ENCODE results near the gene ATP5MG.
"Not testable (repeated sequence)": the region's sequence is repeated elsewhere in the genome, so short reads cannot be mapped to it uniquely, and the experiment has no call there.

The ATP5MG gene

DNA sequence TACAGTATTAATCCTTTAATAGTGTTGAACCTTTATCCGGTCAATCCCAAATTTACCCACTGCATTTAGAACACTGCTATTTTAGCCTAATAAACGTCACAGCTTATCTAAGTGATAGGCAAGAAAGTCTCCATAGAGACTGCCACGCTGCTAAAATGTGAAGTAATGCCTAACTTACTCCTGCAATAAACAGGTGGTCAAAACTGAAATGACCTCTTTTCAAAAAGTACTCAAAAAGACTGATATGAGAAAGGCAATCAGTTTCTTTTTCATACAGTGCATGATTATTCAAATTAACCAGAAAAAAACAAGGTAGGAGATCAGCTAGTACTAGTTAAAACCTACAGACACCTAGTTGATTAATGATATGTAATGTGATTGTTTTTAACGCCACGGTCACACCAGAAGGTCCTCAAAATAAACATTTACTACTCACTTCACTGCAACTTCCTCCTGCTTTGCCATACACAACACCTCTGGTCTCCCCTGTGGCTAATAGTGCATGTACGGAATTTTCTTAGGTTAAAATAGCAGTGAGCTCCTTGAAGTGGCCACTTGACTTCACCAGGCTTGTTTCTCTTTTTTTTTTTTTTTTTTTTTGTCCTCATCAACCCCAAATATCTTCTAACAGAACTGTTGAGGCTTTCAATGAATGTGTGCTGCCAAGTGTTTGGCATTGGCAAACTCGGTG is 8.8 kb downstream of the ATP5MG start:
- DNase-seq: no peak

DNA sequence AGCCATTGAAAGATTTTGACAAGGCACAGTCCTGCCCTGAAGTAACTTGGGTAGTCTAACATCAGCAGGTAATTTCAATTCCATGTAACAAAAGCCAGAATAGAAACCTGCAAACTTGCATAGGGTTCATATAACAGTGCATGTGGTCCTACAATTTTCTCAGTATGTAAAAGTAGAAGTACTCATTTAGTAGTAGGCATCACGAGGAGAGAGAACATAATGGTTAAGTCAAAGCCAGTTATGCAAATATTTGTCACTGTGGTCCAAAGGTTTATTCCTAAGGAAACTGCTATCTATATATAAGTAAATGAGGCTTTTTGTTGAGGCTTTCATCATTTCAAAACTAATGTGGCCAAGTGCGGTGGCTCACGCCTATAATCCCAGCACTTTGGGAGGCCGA is 10.1 kb downstream of the ATP5MG start:
- DNase-seq: no peak

DNA sequence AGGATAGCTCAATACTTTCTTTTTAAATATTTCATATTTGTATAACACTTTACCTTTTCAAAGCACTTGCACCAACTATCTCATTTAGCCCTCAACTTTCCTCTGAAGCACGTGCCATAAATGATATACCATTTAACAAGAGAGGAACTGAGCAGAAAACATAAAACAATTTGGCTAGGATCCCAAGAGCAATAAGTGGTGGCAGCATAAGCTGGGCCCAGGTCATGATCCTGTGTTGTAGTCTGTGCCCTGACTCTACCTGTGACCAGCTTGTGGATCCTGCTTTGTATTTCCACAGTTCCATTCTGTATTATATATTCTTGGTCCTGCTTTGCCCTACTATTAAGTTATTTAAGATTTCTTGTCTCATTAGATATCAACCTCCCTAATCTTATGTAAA is 11.5 kb downstream of the ATP5MG start:
- no peak for DNase-seq

DNA sequence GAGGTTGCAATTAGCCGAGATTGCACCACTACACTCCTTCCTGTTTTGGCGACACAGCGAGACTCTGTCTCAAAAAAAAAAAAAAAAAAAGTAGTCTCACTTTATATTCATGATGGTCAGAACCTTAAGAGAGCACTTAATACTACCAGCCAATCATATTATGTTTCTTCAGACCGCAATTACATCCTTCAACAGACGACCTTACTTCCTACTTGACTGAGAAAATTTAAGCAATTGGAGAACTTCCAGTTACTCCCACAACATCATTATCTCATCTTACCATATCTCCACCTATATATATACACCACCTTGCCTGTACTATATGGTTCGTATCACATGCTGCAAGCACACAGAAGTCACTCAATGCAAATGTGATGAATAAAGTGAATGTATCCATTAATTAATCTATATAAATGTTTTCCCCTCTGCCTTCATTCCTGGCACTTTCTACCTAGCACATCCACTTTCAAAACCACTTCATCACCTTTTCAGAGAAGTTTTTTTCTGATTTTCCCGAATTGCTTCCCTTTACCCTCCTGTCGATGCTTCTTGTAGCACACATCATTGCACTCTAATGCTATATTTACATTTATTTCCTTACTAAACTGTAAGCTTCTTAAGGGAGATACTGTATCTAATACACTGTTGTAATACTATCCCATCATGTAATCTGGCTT is 13.8 kb downstream of the ATP5MG start:
- no peak for DNase-seq

DNA sequence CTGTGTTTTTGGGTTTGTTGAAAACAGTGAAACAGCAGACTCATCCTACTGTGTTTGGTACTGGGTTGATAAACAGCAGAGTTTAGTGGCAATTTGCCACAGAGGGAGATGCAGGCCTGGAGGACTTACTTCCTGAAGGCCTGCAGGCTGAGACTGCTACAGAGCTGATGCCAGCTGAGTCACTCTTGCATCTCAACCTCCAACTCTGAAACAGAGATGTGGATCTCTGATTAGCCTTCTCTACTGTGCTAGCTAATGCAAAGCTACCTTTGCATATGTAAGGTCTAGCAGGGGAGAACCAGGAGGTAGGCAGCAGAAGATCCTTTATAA is 14.3 kb downstream of the ATP5MG start:
- peak; percentile 36 for DNase-seq

DNA sequence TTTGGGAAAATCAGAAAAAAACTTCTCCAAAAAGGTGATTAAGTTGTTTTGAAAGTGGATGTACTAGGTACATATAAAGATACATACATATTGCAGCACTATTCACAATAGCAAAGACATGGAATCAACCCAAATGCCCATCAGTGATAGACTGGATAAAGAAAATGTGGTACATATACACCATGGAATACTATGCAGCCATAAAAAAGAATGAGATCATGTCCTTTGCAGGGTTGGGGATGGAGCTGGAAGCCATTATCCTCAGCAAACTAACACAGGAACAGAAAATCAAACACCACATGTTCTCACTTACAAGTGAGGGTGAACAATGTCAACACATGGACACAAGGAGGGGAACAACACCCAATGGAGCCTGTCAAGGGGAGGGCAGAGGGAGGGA is 15.5 kb downstream of the ATP5MG start:
- DNase-seq: not testable (repeated sequence)

DNA sequence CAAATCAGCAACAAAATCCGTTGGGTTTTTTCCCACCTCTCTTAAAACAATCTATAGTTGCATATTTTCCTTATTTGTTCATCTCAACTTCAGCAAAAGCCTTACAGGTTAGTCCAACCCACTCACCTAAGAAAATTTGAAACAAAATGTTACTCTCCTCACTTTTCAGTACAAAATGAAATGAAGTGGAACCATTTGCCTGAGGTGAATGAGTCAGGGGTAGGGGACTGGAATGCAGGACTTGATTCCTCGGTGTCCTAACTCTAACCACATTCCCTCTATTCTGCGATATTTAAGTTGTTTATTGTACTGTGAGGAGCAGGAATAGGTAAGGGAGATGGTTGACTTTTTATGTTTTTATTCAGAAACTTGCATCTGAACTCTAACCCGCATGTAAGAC is 16.4 kb downstream of the ATP5MG start:
- no peak for DNase-seq

DNA sequence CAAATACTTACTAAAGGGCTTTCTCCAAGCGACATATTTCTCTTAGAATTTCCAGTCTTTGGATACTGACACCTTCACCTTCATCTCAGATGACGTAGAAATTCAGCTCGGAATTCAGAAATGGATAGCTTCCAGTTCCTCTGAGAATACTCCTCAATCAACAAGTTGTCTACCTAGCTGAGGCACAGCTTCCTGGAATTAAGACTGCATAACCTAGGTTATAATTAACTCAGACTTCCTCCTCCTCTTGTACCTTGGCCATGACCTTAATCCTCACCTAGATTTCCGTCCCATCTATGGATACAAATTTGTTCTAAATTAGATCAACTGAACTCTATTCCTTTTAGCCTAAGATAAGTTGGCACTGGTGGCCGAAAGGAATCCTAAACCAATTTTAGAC is 17.4 kb downstream of the ATP5MG start:
- DNase-seq: no peak

DNA sequence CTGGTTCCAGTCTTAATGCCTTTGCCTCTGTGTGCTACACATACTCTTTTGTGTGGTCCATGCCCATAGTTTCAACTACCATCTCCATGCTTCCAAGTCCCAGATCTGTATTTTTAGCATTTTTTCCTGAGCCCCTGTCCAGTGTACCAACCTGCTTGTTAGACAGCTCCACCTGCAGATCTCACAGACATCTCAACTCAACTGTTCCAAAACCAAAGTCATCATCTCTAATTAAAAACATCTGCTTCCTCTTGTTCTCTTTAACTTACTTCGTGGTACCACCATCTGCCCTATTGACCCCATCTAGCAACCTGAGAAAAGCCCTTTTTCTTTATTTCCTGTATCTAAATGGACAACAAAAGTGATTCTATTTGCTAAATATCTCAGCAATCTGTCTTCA is 26.3 kb downstream of the ATP5MG start:
- no peak for DNase-seq

DNA sequence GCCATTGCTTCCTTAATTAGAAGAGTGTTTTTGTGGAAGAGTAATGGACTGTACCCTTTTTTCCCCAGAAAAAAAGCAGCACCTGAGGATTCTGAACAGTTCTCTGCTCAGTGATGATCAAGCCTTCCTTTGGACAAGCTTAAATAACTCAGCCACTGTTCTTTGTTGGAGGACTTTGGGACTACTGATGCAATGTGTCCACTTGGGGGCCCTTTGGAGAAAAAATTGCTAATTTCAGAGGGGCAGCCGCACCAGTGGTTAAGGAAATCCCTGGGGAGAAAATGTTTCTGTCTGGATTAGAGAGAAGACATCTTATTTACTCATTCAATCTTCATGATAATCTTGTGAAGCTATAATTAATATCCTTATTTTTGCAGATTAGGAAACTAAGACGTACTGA is 29.6 kb downstream of the ATP5MG start:
- no peak for DNase-seq

DNA sequence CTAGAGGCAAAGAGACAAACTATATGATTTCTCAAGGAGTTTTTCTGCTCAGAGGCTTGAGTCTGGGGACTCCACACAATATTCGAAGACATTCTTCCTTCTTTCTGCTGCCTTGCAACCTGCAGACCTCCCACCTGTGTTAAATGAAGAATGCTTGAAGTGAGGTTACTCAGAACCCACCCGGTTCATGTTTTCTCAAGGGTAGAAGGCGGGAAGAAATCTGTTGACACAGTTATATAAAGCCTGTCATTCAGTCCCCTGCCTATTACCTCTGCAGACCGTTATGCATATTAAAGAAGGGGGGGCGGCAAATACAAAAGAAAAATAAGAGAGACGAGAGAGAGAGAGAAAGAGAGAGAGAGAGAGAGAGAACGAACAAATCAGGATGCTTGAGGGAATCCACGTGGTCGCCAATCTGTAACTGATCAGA is 32.7 kb downstream of the ATP5MG start:
- peak; percentile 73 for DNase-seq

DNA sequence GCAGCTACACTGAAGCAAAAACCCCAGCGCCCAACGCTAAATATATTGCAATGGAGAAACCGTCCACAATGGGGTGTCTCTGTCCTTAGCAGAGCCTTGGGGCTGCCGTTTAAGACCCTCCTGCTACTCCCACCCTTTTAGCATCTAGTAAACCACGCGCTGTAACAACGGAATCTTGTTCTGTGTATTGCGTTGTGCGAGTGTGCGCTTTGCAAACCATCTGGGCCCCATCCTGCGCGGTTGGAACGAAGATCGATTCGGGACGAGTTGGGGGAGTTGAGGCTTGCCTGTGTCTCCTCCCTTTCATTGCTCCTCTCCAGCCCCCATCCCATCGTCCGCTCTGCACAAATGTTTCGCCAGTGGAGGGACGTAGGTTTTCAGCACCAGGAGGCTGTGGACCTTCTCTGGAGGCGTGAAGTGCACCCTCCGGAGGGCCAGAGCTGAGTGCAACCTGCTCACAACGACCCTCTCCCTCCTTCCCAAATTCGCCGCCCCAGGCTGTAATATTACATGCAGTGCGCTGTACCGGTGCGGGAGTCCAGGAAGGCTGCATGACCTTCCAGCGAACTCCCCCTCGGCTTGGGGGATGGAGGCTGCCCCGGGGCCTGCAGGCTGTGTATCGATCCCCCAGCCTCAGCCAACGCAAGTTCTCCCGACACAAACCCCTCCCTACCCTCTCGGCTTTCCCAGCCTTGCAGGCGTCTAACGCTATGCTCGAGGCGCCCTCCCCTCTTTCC is 33.3 kb downstream of the ATP5MG start:
- DNase-seq: no peak

DNA sequence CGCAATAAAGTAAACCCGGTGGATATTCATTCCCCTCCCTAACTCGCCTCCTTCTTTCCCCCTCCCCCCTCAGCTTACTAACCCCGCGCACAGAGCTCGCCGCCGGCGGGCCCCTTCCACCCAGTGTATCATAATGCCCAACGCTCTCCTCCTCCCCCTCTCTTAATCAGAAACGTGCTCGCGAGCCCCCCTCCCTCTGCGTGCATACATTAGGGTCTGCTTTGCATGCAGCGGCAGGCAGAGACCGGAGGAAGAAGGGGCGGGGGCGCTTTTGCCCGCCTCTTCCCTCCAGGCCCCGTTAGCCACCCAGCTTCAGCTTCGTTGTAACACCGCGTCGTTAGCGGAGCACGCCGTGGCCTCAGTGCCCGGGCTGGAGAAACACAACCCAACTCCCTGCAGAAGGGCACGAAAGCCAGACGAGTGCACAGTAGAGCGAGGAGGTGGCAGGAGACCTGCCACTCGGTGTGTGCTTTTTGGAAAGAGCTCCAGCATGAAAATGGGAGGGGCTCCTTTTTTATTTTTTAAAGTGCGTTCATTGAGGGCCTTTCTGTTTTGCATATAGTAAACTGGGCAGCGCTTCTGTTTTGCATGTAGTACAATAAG is 34.0 kb downstream of the ATP5MG start:
- DNase-seq: peak; percentile 69

DNA sequence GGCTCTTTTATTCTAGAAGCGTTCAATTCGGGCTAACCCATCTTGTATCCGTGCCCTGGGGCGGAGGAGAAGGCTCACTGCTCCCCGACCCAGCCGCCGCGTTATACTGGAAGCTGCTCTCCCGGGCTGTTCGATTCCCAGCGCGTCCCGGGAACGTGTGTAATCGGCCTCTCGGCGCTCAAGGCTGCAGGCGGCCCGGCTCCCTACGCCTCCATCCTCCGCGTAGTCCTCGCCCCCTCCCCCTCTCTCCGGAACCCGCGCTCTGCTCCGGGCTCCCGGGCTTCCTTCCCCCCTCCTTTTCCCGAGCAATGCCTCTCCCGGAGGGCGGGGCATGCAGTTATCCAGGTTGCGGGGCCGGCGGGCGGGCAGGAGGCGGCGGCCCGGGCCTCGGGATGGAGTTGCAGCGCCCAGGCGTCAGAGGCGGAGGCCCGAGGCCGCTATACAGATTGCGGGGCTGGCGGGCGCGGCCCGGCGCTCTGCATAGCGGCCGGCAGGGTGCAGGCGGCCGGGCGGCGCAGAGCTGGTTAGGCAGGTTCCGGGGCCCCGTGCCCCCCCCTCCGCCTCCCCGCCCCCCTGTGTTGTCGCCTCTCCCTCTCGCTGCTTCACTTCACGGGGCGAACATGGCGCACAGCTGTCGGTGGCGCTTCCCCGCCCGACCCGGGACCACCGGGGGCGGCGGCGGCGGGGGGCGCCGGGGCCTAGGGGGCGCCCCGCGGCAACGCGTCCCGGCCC is 34.7 kb downstream of the ATP5MG start, which contains the start of gene KMT2A:
TSS of gene KMT2A (plus strand) at position 600 of the 732 bp plus-strand sequence. CDS start at position 621, 21 bp downstream.
- DNase-seq: peak; percentile 94

DNA sequence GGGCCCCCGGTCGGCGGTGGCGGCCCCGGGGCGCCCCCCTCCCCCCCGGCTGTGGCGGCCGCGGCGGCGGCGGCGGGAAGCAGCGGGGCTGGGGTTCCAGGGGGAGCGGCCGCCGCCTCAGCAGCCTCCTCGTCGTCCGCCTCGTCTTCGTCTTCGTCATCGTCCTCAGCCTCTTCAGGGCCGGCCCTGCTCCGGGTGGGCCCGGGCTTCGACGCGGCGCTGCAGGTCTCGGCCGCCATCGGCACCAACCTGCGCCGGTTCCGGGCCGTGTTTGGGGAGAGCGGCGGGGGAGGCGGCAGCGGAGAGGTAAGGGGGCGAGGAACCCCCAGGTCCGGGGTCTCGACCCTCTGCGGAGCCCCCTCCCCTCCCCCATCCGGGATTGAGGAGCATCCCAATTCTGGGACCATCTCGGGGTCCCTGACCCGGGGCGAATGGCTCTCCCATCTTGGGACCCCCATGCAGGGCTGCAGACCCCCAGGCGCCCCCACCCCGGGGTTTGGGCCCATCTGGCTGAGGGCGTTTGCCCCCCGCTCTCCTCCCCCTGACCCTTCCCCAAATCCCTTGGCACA is 35.3 kb downstream of the ATP5MG start:
- DNase-seq: peak; percentile 38

DNA sequence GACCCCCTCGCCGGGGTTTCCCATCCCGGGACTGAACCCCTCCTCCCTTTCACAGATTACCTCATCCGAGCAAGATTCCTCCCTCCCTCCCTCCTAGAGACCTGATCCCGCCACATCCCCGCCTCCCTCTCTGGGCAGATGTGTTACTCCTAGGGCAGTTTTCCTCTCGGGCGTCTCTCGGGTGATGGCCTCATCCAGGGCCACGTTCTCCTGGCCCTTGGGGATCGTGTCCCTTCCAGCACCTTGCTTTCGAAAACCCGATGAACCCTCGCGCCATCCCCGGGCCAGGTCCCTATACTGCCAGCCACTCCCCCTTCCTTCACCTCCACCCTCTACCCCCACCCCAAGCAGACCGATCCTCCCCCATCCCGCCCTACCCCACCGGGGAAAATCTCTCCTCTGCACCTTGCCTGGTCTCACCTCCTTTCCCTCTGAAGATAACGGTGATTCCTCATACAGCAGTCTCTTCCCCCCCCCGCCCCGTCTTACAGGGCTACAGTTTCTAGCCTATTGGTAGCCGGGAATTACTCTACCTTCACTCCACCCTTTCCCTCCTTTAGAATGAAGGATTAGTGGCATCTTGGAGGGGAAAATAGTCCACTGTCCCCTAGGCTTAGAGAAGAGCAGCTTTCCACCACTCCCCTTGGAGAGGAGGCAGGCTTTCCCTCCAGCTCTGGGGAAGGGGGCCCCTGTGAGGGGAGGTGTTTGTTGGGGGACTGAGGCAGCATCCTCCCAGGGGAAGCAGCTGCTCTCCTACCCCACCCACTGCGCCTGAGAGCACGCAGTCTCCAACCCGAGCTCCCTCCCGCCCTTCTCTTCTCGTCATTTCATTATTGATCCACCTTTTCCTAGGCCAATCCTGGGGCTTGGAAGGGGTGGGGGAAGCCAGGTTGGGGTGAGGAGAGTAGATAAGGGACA is 36.1 kb downstream of the ATP5MG start:
- DNase-seq: peak; percentile 42

DNA sequence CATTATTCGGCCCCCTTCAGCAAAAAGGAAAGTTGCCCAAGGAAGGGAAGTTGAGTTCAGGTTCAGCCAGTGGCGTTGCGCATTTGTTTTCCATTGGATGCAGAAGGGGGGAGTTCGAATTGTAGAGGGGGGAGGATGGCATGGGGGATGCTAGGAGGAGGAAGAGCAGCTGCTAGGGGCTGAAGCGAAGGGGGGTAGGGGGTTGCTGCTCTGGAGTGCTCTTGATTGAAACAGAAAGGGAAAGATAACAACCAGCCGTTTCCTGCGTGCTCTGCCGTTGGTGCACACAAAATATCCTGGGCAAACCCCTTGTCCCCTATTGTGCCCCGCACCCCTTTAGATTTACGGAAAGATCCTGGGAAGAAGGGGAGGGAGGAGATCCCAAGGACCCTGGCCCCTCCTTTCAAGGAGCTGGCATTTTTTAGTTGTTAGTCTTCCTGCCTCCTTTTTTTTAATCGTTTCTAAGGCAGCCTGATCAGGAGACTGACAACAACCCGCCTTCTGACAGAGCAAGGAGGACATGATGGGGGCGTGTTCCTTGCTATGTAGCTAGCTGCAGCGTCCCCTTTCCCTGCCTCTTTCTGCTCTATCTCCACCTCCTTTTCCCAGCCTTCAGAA is 37.0 kb downstream of the ATP5MG start:
- DNase-seq: peak; percentile 51

DNA sequence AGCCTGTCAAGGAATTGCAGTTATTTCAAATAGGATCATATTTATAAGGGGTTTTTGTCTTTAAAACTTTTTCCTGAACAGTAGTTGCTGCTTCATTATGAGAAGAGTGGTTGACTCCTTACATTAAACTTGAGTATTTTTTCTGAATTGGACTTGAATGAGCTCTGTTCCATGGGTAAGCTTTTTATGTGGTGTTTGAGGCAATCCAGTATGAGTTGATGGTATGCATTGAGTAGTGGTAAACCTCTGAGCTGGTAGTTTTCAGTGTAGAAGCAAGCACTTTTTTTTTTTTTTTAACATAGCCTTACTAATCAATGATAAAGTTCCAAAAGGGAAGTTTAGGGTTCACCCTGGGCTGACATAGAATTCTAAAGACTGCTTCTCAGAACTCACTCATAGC is 38.2 kb downstream of the ATP5MG start:
- DNase-seq: no peak

DNA sequence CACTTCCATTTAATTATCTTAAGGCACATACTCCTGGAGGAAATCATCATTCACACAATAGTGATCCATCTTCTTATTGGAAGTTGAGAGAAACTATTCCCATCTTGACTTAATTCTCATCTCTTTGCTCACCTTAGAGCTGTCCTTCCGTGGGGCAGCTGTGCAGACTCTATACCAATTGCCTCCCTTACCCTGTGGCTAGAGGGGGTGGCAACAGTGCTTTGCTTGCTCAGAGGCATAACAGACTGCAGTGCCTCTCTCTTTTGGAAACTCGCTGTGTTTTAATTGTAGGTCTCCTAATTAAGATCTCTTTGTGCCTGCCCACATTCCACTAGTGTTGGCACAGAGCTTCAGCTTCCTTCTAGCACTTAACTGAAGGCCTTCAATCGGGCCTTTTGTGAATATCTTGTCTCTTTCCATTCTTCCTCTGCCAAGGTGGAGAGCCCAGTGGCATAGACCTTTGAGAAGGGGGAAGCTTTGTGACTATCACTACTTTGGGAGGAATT is 40.4 kb downstream of the ATP5MG start:
- no peak for DNase-seq

DNA sequence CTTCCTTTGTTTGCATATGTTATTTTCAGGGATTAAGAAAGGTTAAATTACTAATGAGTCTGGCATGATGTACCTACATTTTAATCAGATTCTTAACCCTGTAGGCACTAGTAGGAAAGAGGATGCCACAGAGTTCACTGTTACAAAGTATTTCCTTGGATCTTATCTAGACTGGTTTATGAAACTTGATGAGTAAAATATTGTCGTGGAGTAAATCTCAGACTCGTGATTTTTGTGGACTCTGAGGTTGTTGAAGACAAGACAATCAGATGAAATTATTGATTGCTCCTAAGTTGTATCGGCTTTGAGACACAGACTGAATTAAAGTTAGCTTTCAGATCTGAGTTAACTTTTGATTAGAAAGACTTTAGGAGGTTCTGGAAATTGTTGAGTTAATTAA is 40.9 kb downstream of the ATP5MG start:
- DNase-seq: no peak

Data from CD4-positive, alpha-beta T cell treated with Interleukin-4 for 4 hours (primary cell).